ENCODE results near the gene KLHDC7B.
"Not testable (repeated sequence)": the region's sequence is repeated elsewhere in the genome, so short reads cannot be mapped to it uniquely, and the experiment has no call there.

Gene KLHDC7B

DNA sequence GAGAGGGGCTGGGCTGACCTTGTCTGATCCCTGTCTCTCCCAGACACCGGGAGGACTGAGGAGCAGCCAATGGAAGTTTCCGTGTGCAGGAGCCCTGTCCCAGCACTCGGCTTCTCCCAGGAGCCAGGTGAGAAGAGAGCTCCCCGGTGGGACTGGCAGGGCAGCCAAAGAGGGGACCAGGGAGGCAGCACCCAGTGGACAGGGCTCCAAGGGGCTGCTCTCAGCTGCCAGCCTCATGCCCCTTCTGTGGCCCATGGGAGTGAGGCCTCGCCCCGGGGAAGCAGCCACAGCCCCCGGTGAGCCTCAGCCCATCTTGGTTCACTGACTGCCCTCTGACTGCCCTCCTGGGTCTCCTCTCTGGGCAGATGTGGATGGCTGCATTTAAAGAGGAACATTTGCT is 27.1 kb upstream of the KLHDC7B start:
- H2AFZ ChIP-seq (ENCODE audit: low read length) = no peak overlapping the region

DNA sequence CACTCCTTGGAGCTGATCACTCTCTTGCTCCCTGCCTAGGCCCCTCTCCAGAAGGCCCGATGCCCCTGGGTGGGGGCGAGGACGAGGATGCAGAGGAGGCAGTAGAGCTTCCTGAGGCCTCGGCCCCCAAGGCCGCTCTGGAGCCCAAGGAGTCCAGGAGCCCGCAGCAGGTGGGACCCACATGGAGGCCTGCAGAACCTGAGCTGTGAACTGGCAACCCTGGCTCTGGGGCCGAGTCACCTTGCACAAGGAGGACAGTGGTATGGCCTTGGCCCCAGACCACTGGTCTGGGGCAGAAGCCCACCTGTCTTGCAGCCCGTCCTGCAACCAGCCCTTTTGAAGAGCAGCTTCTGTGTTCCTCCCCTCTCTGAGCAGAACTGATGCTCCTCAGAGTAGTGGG is 26.5 kb upstream of the KLHDC7B start:
- H3K36me3 ChIP-seq (ENCODE audit: insufficient read depth, low read length) = peaks cover 60% of the 10 kb centered on the region; the same call in 1 of the 2 replicates
- no peaks in the 10 kb centered on the region for H3K9me3 ChIP-seq (ENCODE audit: insufficient read depth, low read depth, low read length)
- H2AFZ ChIP-seq (ENCODE audit: low read length) = no peak overlapping the region
- no peak for TF ChIP-seq EZH2phosphoT487 (IDR thresholded peaks at IDR 0.05; ENCODE audit: borderline replicate concordance)
- TF ChIP-seq, protein P1, sequence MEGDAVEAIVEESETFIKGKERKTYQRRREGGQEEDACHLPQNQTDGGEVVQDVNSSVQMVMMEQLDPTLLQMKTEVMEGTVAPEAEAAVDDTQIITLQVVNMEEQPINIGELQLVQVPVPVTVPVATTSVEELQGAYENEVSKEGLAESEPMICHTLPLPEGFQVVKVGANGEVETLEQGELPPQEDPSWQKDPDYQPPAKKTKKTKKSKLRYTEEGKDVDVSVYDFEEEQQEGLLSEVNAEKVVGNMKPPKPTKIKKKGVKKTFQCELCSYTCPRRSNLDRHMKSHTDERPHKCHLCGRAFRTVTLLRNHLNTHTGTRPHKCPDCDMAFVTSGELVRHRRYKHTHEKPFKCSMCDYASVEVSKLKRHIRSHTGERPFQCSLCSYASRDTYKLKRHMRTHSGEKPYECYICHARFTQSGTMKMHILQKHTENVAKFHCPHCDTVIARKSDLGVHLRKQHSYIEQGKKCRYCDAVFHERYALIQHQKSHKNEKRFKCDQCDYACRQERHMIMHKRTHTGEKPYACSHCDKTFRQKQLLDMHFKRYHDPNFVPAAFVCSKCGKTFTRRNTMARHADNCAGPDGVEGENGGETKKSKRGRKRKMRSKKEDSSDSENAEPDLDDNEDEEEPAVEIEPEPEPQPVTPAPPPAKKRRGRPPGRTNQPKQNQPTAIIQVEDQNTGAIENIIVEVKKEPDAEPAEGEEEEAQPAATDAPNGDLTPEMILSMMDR (conservative IDR thresholded peaks at IDR 0.05; ENCODE audit: low read length) = no peak
- H3K9me2 ChIP-seq (replicated peaks; ENCODE audit: low read depth, low read length) = no peaks in the 10 kb centered on the region
- H4K20me1 ChIP-seq (ENCODE audit: insufficient read depth, low read length, poor library complexity, severe bottlenecking) = peaks cover 11% of the 10 kb centered on the region
- H3K79me2 ChIP-seq (ENCODE audit: insufficient read depth, low read length) = peaks cover 35% of the 10 kb centered on the region
- H3K27me3 ChIP-seq (ENCODE audit: insufficient read depth, low read length, poor library complexity, severe bottlenecking) = no peaks in the 10 kb centered on the region
- no peaks in the 10 kb centered on the region for H3F3A ChIP-seq (ENCODE audit: low read depth)
- H3K9ac ChIP-seq (ENCODE audit: low read depth, low read length, poor library complexity, severe bottlenecking) = no peak overlapping the region
- H3K4me3 ChIP-seq (ENCODE audit: low read length, poor library complexity, severe bottlenecking) = no peak overlapping the region
- H3K4me1 ChIP-seq (ENCODE audit: insufficient read depth, low read length, poor library complexity, severe bottlenecking) = peaks cover 8% of the 10 kb centered on the region
- no peak overlapping the region for H3K4me2 ChIP-seq (ENCODE audit: low read depth, low read length, poor library complexity, severe bottlenecking)

More for the DNA sequence above, 27.1 kb upstream of the KLHDC7B start:
- Histone ChIP-seq H3F3A (ENCODE audit: low read depth) (no peaks in the 10 kb centered on the region), H3K9me2 (replicated peaks; ENCODE audit: low read depth, low read length) (no peaks in the 10 kb centered on the region), H3K4me1 (ENCODE audit: insufficient read depth, low read length, poor library complexity, severe bottlenecking) (peaks cover 8% of the 10 kb centered on the region), H4K20me1 (ENCODE audit: insufficient read depth, low read length, poor library complexity, severe bottlenecking) (peaks cover 11% of the 10 kb centered on the region), H3K79me2 (ENCODE audit: insufficient read depth, low read length) (peaks cover 35% of the 10 kb centered on the region), H3K27me3 (ENCODE audit: insufficient read depth, low read length, poor library complexity, severe bottlenecking) (no peaks in the 10 kb centered on the region), H3K9me3 (ENCODE audit: insufficient read depth, low read depth, low read length) (no peaks in the 10 kb centered on the region), H3K9ac (ENCODE audit: low read depth, low read length, poor library complexity, severe bottlenecking) (no peak overlapping the region), H3K36me3 (ENCODE audit: insufficient read depth, low read length) (peaks cover 55% of the 10 kb centered on the region; the same call in 1 of the 2 replicates), H3K4me2 (ENCODE audit: low read depth, low read length, poor library complexity, severe bottlenecking) (no peak overlapping the region), H3K4me3 (ENCODE audit: low read length, poor library complexity, severe bottlenecking) (no peak overlapping the region)
- no peak for TF ChIP-seq EZH2phosphoT487 (IDR thresholded peaks at IDR 0.05; ENCODE audit: borderline replicate concordance)
- TF ChIP-seq, protein P1 (conservative IDR thresholded peaks at IDR 0.05; ENCODE audit: low read length) = no peak

DNA sequence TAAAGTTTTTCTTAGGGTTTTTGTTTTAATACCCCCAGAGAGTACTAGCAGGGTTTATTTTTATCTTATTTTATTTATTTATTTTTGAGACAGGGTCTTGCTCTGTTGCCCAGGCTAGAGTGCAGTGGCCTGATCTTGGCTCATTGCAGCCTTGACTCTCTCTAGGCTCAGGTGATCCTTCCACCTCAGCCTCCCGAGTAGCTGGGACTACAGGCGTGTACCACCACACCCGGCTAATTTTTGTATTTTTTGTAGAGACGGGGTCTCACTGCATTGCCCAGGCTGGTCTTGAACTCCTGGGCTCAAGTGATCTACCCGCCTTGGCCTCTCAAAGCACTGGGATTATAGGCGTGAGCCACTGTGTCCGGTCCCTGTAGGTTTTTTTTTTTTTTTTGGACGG is 25.5 kb upstream of the KLHDC7B start:
- not testable (repeated sequence) for H3K4me1 ChIP-seq (ENCODE audit: insufficient read depth, low read length, poor library complexity, severe bottlenecking); H3K4me2 ChIP-seq (ENCODE audit: low read depth, low read length, poor library complexity, severe bottlenecking); H3K27me3 ChIP-seq (ENCODE audit: insufficient read depth, low read length, poor library complexity, severe bottlenecking); H3F3A ChIP-seq (ENCODE audit: low read depth); H3K4me3 ChIP-seq (ENCODE audit: low read length, poor library complexity, severe bottlenecking); H3K9ac ChIP-seq (ENCODE audit: low read depth, low read length, poor library complexity, severe bottlenecking); H2AFZ ChIP-seq (ENCODE audit: low read length); H3K9me2 ChIP-seq (replicated peaks; ENCODE audit: low read depth, low read length); H3K9me3 ChIP-seq (ENCODE audit: insufficient read depth, low read depth, low read length)
- peaks cover 11% of the 10 kb centered on the region for H4K20me1 ChIP-seq (ENCODE audit: insufficient read depth, low read length, poor library complexity, severe bottlenecking)
- H3K36me3 ChIP-seq (ENCODE audit: insufficient read depth, low read length) = peaks cover 61% of the 10 kb centered on the region; the same call in 1 of the 2 replicates
- peaks cover 35% of the 10 kb centered on the region; the same call in 1 of the 2 replicates for H3K79me2 ChIP-seq (ENCODE audit: insufficient read depth, low read length)

DNA sequence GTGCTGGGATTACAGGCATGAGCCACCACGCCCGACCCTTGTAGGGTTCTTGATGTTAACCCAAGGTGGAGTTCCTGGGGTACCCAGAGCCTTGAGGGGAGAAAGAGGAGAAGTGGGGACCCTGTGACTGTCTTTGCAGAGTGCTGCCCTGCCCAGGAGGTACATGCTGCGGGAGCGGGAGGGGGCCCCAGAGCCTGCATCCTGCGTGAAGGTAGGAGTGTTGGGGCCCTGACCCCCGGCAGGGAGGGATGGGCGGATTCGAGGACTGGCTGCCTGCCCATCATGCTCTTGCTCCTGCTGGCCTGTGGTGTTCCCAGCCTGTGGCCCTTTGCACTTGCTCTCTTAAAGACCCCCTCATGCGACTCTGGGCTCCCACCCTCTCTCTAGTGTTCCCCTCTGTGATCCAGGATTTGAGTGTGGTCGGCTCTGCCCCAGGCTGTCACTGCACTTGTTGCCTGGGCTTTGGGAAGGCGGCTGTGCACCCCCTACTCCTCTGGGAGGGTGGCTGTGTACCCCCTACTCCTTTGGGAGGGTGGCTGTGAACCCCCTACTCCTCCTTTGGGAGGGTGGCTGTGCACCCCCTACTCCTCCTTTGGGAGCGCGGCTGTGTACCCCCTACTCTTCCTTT is 24.8 kb upstream of the KLHDC7B start:
- TF ChIP-seq, protein P1 (conservative IDR thresholded peaks at IDR 0.05; ENCODE audit: low read length) = no peak
- no peak for TF ChIP-seq EZH2phosphoT487 (IDR thresholded peaks at IDR 0.05; ENCODE audit: borderline replicate concordance)
- Histone ChIP-seq H3K36me3 (ENCODE audit: insufficient read depth, low read length) (peaks cover 61% of the 10 kb centered on the region; the same call in 1 of the 2 replicates), H3F3A (ENCODE audit: low read depth) (peaks cover 4% of the 10 kb centered on the region; the same call in 1 of the 2 replicates), H3K9me2 (replicated peaks; ENCODE audit: low read depth, low read length) (no peaks in the 10 kb centered on the region), H3K9ac (ENCODE audit: low read depth, low read length, poor library complexity, severe bottlenecking) (no peak overlapping the region), H3K79me2 (ENCODE audit: insufficient read depth, low read length) (peaks cover 30% of the 10 kb centered on the region; the same call in 1 of the 2 replicates), H3K9me3 (ENCODE audit: insufficient read depth, low read depth, low read length) (no peaks in the 10 kb centered on the region), H3K4me2 (ENCODE audit: low read depth, low read length, poor library complexity, severe bottlenecking) (no peak overlapping the region), H4K20me1 (ENCODE audit: insufficient read depth, low read length, poor library complexity, severe bottlenecking) (peaks cover 7% of the 10 kb centered on the region), H3K4me3 (ENCODE audit: low read length, poor library complexity, severe bottlenecking) (no peak overlapping the region), H2AFZ (ENCODE audit: low read length) (no peak overlapping the region), H3K27me3 (ENCODE audit: insufficient read depth, low read length, poor library complexity, severe bottlenecking) (no peaks in the 10 kb centered on the region), H3K4me1 (ENCODE audit: insufficient read depth, low read length, poor library complexity, severe bottlenecking) (peaks cover 4% of the 10 kb centered on the region)

Measured in Loucy (cell line).